ENCODE measurements around the gene USP12. TPM values are rescaled to one million over a fixed set of nuclear protein-coding genes. Genes with fewer than 3 reads are reported as not detected.
A peak's percentile ranks its signal among the peaks of the same experiment; 100 is the strongest.

USP12 gene
- total RNA-seq, 1 donor, result 28.2 TPM

DNA sequence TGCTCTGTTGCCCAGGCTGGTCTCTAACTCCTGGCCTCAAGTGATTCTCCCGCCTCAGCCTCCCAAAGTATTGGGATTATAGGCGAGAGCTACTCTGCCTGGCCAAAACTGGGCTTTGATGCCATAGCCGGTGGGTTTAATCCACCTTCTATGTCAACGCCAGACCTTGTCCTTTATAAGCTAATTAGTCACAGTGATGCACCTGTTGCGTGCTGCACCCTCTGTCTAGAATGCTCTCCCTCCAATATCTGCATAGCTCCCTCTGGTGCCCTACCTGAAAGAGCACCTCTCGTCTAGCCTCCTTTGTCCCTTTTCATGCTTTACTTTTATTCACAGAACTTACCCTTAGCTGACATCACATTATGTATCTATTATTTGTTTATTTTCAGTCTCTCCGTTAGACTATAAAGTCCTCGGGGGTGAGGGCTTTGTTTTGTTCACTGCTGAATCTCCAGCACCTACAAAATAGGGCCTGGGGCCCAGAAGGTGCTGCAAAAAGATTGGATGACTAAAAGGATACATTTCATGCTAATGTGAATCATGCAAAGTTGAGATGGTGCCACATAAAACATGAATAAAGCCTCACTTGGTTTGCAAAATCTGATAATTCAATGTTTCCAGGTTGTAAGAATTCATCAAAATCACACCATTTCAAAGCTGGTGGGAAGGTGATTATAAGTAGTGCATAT, 148.1 kb downstream of the USP12 start:
- TF ChIP-seq, protein P1, sequence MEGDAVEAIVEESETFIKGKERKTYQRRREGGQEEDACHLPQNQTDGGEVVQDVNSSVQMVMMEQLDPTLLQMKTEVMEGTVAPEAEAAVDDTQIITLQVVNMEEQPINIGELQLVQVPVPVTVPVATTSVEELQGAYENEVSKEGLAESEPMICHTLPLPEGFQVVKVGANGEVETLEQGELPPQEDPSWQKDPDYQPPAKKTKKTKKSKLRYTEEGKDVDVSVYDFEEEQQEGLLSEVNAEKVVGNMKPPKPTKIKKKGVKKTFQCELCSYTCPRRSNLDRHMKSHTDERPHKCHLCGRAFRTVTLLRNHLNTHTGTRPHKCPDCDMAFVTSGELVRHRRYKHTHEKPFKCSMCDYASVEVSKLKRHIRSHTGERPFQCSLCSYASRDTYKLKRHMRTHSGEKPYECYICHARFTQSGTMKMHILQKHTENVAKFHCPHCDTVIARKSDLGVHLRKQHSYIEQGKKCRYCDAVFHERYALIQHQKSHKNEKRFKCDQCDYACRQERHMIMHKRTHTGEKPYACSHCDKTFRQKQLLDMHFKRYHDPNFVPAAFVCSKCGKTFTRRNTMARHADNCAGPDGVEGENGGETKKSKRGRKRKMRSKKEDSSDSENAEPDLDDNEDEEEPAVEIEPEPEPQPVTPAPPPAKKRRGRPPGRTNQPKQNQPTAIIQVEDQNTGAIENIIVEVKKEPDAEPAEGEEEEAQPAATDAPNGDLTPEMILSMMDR (IDR thresholded peaks at IDR 0.05; ENCODE audit: insufficient read depth, low read length), result no peak
- no peak overlapping the region for H3K4me3 ChIP-seq (ENCODE audit: low read depth, low read length)
- peak; percentile 21 for DNase-seq (ENCODE audit: low read depth)

DNA sequence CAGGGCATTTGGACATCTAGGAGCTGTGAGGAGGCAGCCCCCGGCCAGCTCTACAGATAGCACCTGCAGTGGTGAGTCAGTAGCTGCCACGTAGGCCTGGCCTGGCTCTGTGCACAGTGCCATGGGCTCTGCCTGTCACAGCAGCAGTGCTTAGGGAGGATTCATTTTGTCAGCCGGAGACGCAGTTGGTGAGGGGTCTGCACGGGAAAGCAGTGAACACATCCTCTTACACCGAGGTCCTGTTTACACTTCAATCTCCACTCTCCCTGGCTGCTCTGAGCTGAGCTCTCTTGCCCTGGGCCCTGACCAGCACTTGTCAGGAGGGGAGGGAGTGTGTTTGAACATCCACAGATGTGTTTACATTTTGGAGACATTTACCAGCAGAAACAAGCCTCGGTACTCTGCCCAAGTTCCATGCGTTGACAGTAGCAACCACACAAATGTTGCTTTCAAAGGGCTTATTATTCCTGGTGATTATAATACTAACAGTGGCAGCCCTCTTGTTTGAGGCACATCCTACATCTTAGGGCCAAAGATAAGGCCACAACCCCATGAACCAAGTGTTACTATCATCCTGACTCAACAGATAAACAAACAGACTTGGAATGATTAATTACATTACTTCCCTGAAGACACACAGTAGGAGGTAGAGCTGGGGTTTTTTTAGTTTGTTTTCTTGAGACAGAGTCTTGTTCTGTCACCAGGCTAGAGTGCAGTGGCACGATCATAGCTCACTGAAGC, 148.9 kb downstream of the USP12 start:
- DNase-seq (ENCODE audit: low read depth), result peak; percentile 57
- TF ChIP-seq, protein P1 (IDR thresholded peaks at IDR 0.05; ENCODE audit: insufficient read depth, low read length), result no peak
- no peak overlapping the region for H3K4me3 ChIP-seq (ENCODE audit: low read depth, low read length)

DNA sequence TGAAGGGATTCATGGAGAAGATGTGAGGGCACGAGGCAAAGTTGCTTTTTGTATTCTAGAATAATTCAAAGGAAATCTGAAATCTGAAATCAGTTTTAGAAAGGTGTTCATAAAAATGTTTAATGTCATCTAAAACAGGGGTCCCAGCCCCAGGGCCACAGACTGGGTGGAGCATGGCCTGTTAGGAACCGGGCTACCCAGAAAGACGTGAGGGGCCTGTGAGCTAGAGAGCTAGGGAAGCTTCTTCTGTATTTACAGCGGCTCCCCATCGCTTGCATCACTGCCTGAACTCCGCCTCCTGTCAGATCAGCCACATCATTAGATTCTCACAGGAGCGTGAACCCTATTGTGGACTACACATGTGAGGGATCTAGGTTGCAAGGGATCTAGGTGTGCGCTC, 151.2 kb downstream of the USP12 start:
- DNase-seq (ENCODE audit: low read depth), result no peak
- no peak overlapping the region for H3K4me3 ChIP-seq (ENCODE audit: low read depth, low read length)
- TF ChIP-seq, protein P1 (IDR thresholded peaks at IDR 0.05; ENCODE audit: insufficient read depth, low read length), result no peak

DNA sequence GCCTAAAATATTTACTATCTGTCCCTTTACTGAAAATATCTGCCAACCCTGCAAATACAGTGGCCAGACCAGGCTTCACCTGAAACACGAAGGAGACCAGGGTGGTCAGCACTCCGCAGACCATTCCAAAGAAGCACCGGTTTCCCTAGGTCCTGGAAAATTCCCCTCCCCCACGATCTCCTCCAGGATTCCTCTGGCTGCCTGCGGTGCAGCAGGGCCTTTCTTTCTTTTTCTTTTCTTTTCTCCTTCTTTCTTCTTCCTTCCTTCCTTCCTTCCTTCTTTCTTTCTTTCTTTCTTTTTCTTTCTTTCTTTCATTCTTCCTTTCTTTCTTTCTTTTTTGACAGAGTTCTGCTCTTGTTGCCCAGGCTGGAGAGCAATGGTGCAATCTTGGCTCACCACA, 152.7 kb downstream of the USP12 start:
- TF ChIP-seq, protein P1 (IDR thresholded peaks at IDR 0.05; ENCODE audit: insufficient read depth, low read length), result no peak
- H3K4me3 ChIP-seq (ENCODE audit: low read depth, low read length), result no peak overlapping the region
- DNase-seq (ENCODE audit: low read depth), result no peak

DNA sequence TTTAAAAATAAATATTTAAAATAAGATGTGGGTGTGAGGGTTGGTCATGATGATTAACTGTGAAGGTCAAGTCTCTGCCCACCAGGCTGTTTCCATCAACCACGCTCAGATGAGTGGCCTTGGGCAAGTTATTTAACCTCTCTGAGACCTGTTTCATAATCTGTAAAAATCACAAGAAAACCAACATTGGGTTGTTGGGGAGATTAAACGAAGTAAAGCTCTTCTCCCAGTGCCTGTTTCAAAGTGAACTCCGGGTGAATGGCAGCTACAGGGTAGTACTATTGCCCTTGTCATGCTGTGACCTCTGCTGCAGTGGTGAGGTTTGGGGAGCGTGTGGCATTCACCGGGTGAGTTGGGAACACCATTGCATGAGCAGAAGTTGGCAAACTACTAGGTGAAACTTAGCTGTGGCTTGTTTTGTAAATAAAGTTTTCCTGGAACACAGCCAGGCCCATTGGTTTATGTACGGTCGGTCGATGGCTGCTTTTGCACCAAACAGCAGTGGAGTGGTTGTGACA, 153.2 kb downstream of the USP12 start:
- TF ChIP-seq, protein P1 (IDR thresholded peaks at IDR 0.05; ENCODE audit: insufficient read depth, low read length), result no peak
- DNase-seq (ENCODE audit: low read depth), result no peak
- H3K4me3 ChIP-seq (ENCODE audit: low read depth, low read length), result no peak overlapping the region

DNA sequence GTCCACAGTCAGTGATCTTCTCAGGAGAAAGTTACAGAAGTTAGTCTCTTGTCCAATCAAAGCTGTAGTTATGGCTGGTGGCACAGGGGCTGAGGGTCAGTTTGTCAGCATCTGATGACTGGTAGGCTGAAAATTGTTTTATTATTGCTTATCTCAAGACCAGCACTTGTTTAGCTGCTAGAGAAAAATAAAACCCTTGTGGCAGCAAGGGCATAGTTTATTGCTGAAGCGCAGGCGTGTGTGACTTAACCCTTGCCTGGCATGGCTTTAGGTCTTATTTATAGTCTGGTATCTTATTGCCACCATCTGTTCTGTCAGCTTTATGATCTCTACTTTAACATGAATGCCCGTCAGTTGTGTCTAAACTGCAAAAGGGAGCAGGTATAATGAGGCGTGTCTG, 154.7 kb downstream of the USP12 start:
- no peak for DNase-seq (ENCODE audit: low read depth)
- H3K4me3 ChIP-seq (ENCODE audit: low read depth, low read length), result no peak overlapping the region
- TF ChIP-seq, protein P1 (IDR thresholded peaks at IDR 0.05; ENCODE audit: insufficient read depth, low read length), result no peak

Other genes starting within 250 kb of the USP12 start
- gene RPL21, start 79.7 kb upstream of the USP12 start, total RNA-seq (ENCODE audit: low replicate concordance), result 1,402 and 2,034 TPM in 2 replicates
- 2.3 and 13.3 TPM in 2 replicates for gene RASL11A, start 99.0 kb upstream of the USP12 start, total RNA-seq (ENCODE audit: low replicate concordance)

All from fibroblast of the aortic adventitia (primary cell).